ENCODE data around the gene MSMP. TPM values are rescaled to one million over a fixed set of nuclear protein-coding genes. Genes with fewer than 3 reads are reported as not detected.

MSMP gene
- total RNA-seq, 3 donors from 2014 or later = not detected

GRCh38 chr9:35753466-35753865, 610 bp downstream of the MSMP start:
- no peaks in the 10 kb centered on the region for H3K27me3 ChIP-seq
- no peak overlapping the region for H3K4me3 ChIP-seq
- H3K27ac ChIP-seq = no peak overlapping the region
- no peaks in the 10 kb centered on the region for H3K9me3 ChIP-seq
- no peaks in the 10 kb centered on the region for H3K36me3 ChIP-seq
- H3K4me1 ChIP-seq = peaks cover 6 to 16% of the 10 kb centered on the region in 2 donors
- no peak for TF ChIP-seq POLR2A (IDR thresholded peaks at IDR 0.05)
- TF ChIP-seq CTCF (IDR thresholded peaks at IDR 0.05) = no peak
- TF ChIP-seq POLR2AphosphoS5 (IDR thresholded peaks at IDR 0.05) = no peak
- intact Hi-C loops (cut with DNase I; ENCODE audit: low total_unique reads) = no loop called here
- DNase-seq (ENCODE audit: low spot score in 2 of 2) = no peak

GRCh38 chr9:35750256-35750531, 3.9 kb downstream of the MSMP start:
- Histone ChIP-seq H3K4me1 (peaks cover 6 to 29% of the 10 kb centered on the region in 2 donors), H3K4me3 (peak overlapping the region; percentile 80 to 98 (median 87)), H3K27me3 (no peaks in the 10 kb centered on the region), H3K36me3 (no peaks in the 10 kb centered on the region), H3K9me3 (no peaks in the 10 kb centered on the region), H3K27ac (peak overlapping the region; percentile 93 to 95)
- TF ChIP-seq POLR2A (IDR thresholded peaks at IDR 0.05) (no peak), POLR2AphosphoS5 (IDR thresholded peaks at IDR 0.05) (no peak), CTCF (IDR thresholded peaks at IDR 0.05) (no peak)
- DNase-seq (ENCODE audit: low spot score in 2 of 2) = no peak
- intact Hi-C loops (cut with DNase I; ENCODE audit: low total_unique reads) = no loop called here

- peak in 1 of 2 donors; percentile 50 for DNase-seq (ENCODE audit: low spot score in 2 of 2)
Measured at GRCh38 chr9:35749515-35750255, 4.4 kb downstream of the MSMP start.

GRCh38 chr9:35748858-35749514, 5.1 kb downstream of the MSMP start, which contains the start of the genes GBA2 and RGP1:
TSS of gene GBA2 (minus strand) at chr9:35749228. CDS start at chr9:35748704, 524 bp downstream.
TSS of gene RGP1 (plus strand) at chr9:35749287. CDS start at chr9:35749756, 469 bp downstream.
- Histone ChIP-seq H3K9me3 (no peaks in the 10 kb centered on the region), H3K4me1 (peaks cover 6 to 29% of the 10 kb centered on the region in 2 donors), H3K36me3 (no peaks in the 10 kb centered on the region), H3K27ac (peak within 1 kb of the TSS; percentile 93 to 95), H3K27me3 (no peaks in the 10 kb centered on the region), H3K4me3 (peak within 1 kb of the TSS; percentile 80 to 98 (median 87))
- peak; percentile 63 to 76 for DNase-seq (ENCODE audit: low spot score in 2 of 2)
- peak; percentile 61 to 83 (median 72) for TF ChIP-seq POLR2AphosphoS5 (IDR thresholded peaks at IDR 0.05)
- TF ChIP-seq POLR2A (IDR thresholded peaks at IDR 0.05) = peak; percentile 23
- no peak for TF ChIP-seq CTCF (IDR thresholded peaks at IDR 0.05)
- intact Hi-C loops (cut with DNase I; ENCODE audit: low total_unique reads) = no loop called here

More at GRCh38 chr9:35749515-35750255, 4.4 kb downstream of the MSMP start:
- H3K27ac ChIP-seq = peak overlapping the region; percentile 93 to 95
- H3K4me1 ChIP-seq = peaks cover 6 to 29% of the 10 kb centered on the region in 2 donors
- no peaks in the 10 kb centered on the region for H3K9me3 ChIP-seq
- TF ChIP-seq CTCF (IDR thresholded peaks at IDR 0.05) (no peak), POLR2AphosphoS5 (IDR thresholded peaks at IDR 0.05) (no peak), POLR2A (IDR thresholded peaks at IDR 0.05) (no peak)
- intact Hi-C loops (cut with DNase I; ENCODE audit: low total_unique reads) = no loop called here
- no peaks in the 10 kb centered on the region for H3K36me3 ChIP-seq
- peak overlapping the region; percentile 80 to 98 (median 87) for H3K4me3 ChIP-seq
- H3K27me3 ChIP-seq = no peaks in the 10 kb centered on the region
